Measurements from ENCODE around the gene CLSTN2. TPM values are rescaled to one million over a fixed set of nuclear protein-coding genes. Genes with fewer than 3 reads are reported as not detected.

CLSTN2 gene
- total RNA-seq, 1 donor from 2014 or later = 16.0 TPM

- H3K9me3 ChIP-seq = no peaks in the 10 kb centered on the region
- H3K27ac ChIP-seq = no peak overlapping the region
- H3K4me3 ChIP-seq = no peak overlapping the region
- peaks cover 14% of the 10 kb centered on the region for H3K4me1 ChIP-seq
- H3K36me3 ChIP-seq = no peaks in the 10 kb centered on the region
- intact Hi-C loops (cut with DNase I) = no loop called here
- TF ChIP-seq CTCF (IDR thresholded peaks at IDR 0.05) (no peak), POLR2A (IDR thresholded peaks at IDR 0.05) (no peak), POLR2AphosphoS5 (IDR thresholded peaks at IDR 0.05; ENCODE audit: insufficient read depth in 1 of 2, low read depth in 1 of 2) (no peak)
- no peaks in the 10 kb centered on the region for H3K27me3 ChIP-seq
- no peak for DNase-seq (ENCODE audit: extremely low spot score in 2 of 2)
Observed at GRCh38 chr3:140189267-140189666, 254.3 kb downstream of the CLSTN2 start.

GRCh38 chr3:140189976-140190375 lies 255.0 kb downstream of the CLSTN2 start:
- no peak for TF ChIP-seq POLR2AphosphoS5 (IDR thresholded peaks at IDR 0.05; ENCODE audit: insufficient read depth in 1 of 2, low read depth in 1 of 2)
- no peak for TF ChIP-seq POLR2A (IDR thresholded peaks at IDR 0.05)
- TF ChIP-seq CTCF (IDR thresholded peaks at IDR 0.05) = no peak
- Histone ChIP-seq H3K9me3 (no peaks in the 10 kb centered on the region), H3K4me1 (peaks cover 14% of the 10 kb centered on the region), H3K27ac (no peak overlapping the region), H3K4me3 (no peak overlapping the region), H3K27me3 (no peaks in the 10 kb centered on the region), H3K36me3 (no peaks in the 10 kb centered on the region)
- intact Hi-C loops (cut with DNase I) = no loop called here
- DNase-seq (ENCODE audit: extremely low spot score in 2 of 2) = no peak

GRCh38 chr3:140196970-140197369 lies 262.0 kb downstream of the CLSTN2 start:
- Histone ChIP-seq H3K27ac (no peak overlapping the region), H3K36me3 (no peaks in the 10 kb centered on the region), H3K4me1 (no peaks in the 10 kb centered on the region), H3K9me3 (no peaks in the 10 kb centered on the region), H3K4me3 (no peak overlapping the region), H3K27me3 (no peaks in the 10 kb centered on the region)
- no peak for TF ChIP-seq CTCF (IDR thresholded peaks at IDR 0.05)
- TF ChIP-seq POLR2AphosphoS5 (IDR thresholded peaks at IDR 0.05; ENCODE audit: insufficient read depth in 1 of 2, low read depth in 1 of 2) = no peak
- no peak for TF ChIP-seq POLR2A (IDR thresholded peaks at IDR 0.05)
- intact Hi-C loops (cut with DNase I) = no loop called here
- DNase-seq (ENCODE audit: extremely low spot score in 2 of 2) = no peak

GRCh38 chr3:140198242-140198641 lies 263.3 kb downstream of the CLSTN2 start:
- TF ChIP-seq POLR2A (IDR thresholded peaks at IDR 0.05) = no peak
- TF ChIP-seq CTCF (IDR thresholded peaks at IDR 0.05) = no peak
- TF ChIP-seq POLR2AphosphoS5 (IDR thresholded peaks at IDR 0.05; ENCODE audit: insufficient read depth in 1 of 2, low read depth in 1 of 2) = no peak
- no peaks in the 10 kb centered on the region for H3K9me3 ChIP-seq
- DNase-seq (ENCODE audit: extremely low spot score in 2 of 2) = no peak
- H3K27ac ChIP-seq = no peak overlapping the region
- no peak overlapping the region for H3K4me3 ChIP-seq
- H3K4me1 ChIP-seq = no peaks in the 10 kb centered on the region
- H3K36me3 ChIP-seq = no peaks in the 10 kb centered on the region
- intact Hi-C loops (cut with DNase I) = no loop called here
- no peaks in the 10 kb centered on the region for H3K27me3 ChIP-seq

GRCh38 chr3:140199008-140199407 lies 264.0 kb downstream of the CLSTN2 start:
- no peak for DNase-seq (ENCODE audit: extremely low spot score in 2 of 2)
- TF ChIP-seq POLR2AphosphoS5 (IDR thresholded peaks at IDR 0.05; ENCODE audit: insufficient read depth in 1 of 2, low read depth in 1 of 2) (no peak), CTCF (IDR thresholded peaks at IDR 0.05) (no peak), POLR2A (IDR thresholded peaks at IDR 0.05) (no peak)
- Histone ChIP-seq H3K27me3 (no peaks in the 10 kb centered on the region), H3K4me3 (no peak overlapping the region), H3K4me1 (no peaks in the 10 kb centered on the region), H3K36me3 (no peaks in the 10 kb centered on the region), H3K9me3 (no peaks in the 10 kb centered on the region), H3K27ac (no peak overlapping the region)
- intact Hi-C loops (cut with DNase I) = no loop called here

Data from vagina (tissue), 2 donors.